Activated gamma-delta T cell treated with Interleukin-2 at 50 U/mL for 16 hours (primary cell): ENCODE data around the gene NUP98.

Experiments used
- DNase-seq: peaks from one replicate; pipeline ENCODE4 v3.0.0-alpha.2; 2020

Gene NUP98

GRCh38 chr11:3723014-3723708, 74.2 kb downstream of the NUP98 start:
- DNase-seq = no peak

- no peak for DNase-seq
These were observed 75.3 kb downstream of the NUP98 start for GRCh38 chr11:3722100-3722499.

- no peak for DNase-seq
These were observed 76.4 kb downstream of the NUP98 start for GRCh38 chr11:3720997-3721396.

GRCh38 chr11:3712274-3712673, 85.1 kb downstream of the NUP98 start:
- no peak for DNase-seq

- no peak for DNase-seq
These were observed 86.7 kb downstream of the NUP98 start for GRCh38 chr11:3710485-3711259.

- no peak for DNase-seq
These were observed 87.4 kb downstream of the NUP98 start for GRCh38 chr11:3709977-3710376.

- no peak for DNase-seq
These were observed 90.2 kb downstream of the NUP98 start for GRCh38 chr11:3707176-3707575.

- no peak for DNase-seq
These were observed 94.0 kb downstream of the NUP98 start for GRCh38 chr11:3703383-3703782.

- DNase-seq = no peak
These were observed 96.4 kb downstream of the NUP98 start for GRCh38 chr11:3700910-3701309.

- DNase-seq = no peak
These were observed 96.9 kb downstream of the NUP98 start for GRCh38 chr11:3700410-3700809.

GRCh38 chr11:3686751-3687150, 110.6 kb downstream of the NUP98 start:
- DNase-seq = no peak

GRCh38 chr11:3685923-3686322, 111.4 kb downstream of the NUP98 start:
- DNase-seq = no peak

GRCh38 chr11:3684819-3685172, 112.6 kb downstream of the NUP98 start:
- DNase-seq = no peak

GRCh38 chr11:3684129-3684818, 113.1 kb downstream of the NUP98 start:
- DNase-seq = no peak

GRCh38 chr11:3683039-3683438, 114.3 kb downstream of the NUP98 start:
- DNase-seq = no peak

GRCh38 chr11:3679077-3679476, 118.3 kb downstream of the NUP98 start:
- DNase-seq = no peak

- no peak for DNase-seq
These were observed 121.4 kb downstream of the NUP98 start for GRCh38 chr11:3675971-3676370.

- no peak for DNase-seq
These were observed 123.2 kb downstream of the NUP98 start for GRCh38 chr11:3674189-3674588.

- no peak for DNase-seq
These were observed 125.8 kb downstream of the NUP98 start, which contains the start of gene CHRNA10 for GRCh38 chr11:3671334-3672254. CHRNA10 (minus strand) TSS chr11:3671384; CDS start chr11:3671312, 72 bp downstream.

- DNase-seq = no peak
These were observed 127.6 kb downstream of the NUP98 start for GRCh38 chr11:3669742-3670183.

- no peak for DNase-seq
These were observed 128.2 kb downstream of the NUP98 start for GRCh38 chr11:3669128-3669527.

GRCh38 chr11:3667149-3668035, 130.0 kb downstream of the NUP98 start:
- no peak for DNase-seq
